SK-N-MC (cell line): ENCODE results near the gene TBC1D3B.

Experiments used
- EZH2 ChIP-seq: fragments of 200-600 bp; sonication (generic); IDR thresholded peaks from one replicate; pipeline ENCODE4 v1.6.1; 2017; ENCODE audit warnings: antibody characterized with exemption
- FOXP2 ChIP-seq: optimal IDR thresholded peaks from 2 replicates; pipeline ENCODE3; 2011; ENCODE audit warnings: mild to moderate bottlenecking, moderate library complexity; ENCODE audit not compliant: insufficient read depth; ENCODE audit errors: extremely low read length, control extremely low read depth
- POLR2AphosphoS5 ChIP-seq: IDR thresholded peaks from 2 replicates; pipeline ENCODE4 v1.6.1; 2012; ENCODE audit warnings: mild to moderate bottlenecking, low read depth, low read length, borderline replicate concordance

GRCh38 chr17:36123431-36123830, 53.0 kb downstream of the TBC1D3B start:
- TF ChIP-seq EZH2 (no peak), POLR2AphosphoS5 (no peak), FOXP2 (no peak)
